H9 (cell line): ENCODE data around the gene DISC1. TPM values are rescaled to one million over a fixed set of nuclear protein-coding genes. Genes with fewer than 3 reads are reported as not detected.
A peak's percentile ranks its signal among the peaks of the same experiment; 100 is the strongest.

Experiments used
- DNase-seq: peaks from one replicate; pipeline ENCODE4 v3.0.0-alpha.2; 2017
- H2AFZ ChIP-seq: one replicate; pipeline ENCODE4 v1.6.1; 2013; ENCODE audit warnings: mild to moderate bottlenecking, low read length, control low read depth, moderate library complexity
- H2AK5ac ChIP-seq: 2 replicates; pipeline ENCODE4 v1.6.1; 2013; ENCODE audit warnings: low read length, control low read depth, mixed read lengths; ENCODE audit not compliant: insufficient read length
- H2BK120ac ChIP-seq: one replicate; pipeline ENCODE4 v1.6.1; 2013; ENCODE audit warnings: low read depth, mild to moderate bottlenecking, low read length, control low read depth, inconsistent platforms; ENCODE audit not compliant: poor library complexity, severe bottlenecking
- H2BK12ac ChIP-seq: 2 replicates; pipeline ENCODE4 v1.6.1; 2013; ENCODE audit warnings: low read length, control low read depth, mixed read lengths, low read depth; ENCODE audit not compliant: insufficient read length
- H2BK15ac ChIP-seq: 2 replicates; pipeline ENCODE4 v1.6.1; 2013; ENCODE audit warnings: low read depth, low read length, control low read depth
- H2BK20ac ChIP-seq: one replicate; pipeline ENCODE4 v1.6.1; 2013; ENCODE audit warnings: low read depth, mild to moderate bottlenecking, low read length, control low read depth, inconsistent platforms; ENCODE audit not compliant: poor library complexity, severe bottlenecking
- H2BK5ac ChIP-seq: 2 replicates; pipeline ENCODE4 v1.6.1; 2013; ENCODE audit warnings: low read length, control low read depth, mixed read lengths; ENCODE audit not compliant: insufficient read length
- H3K14ac ChIP-seq: 2 replicates; pipeline ENCODE4 v1.6.1; 2013; ENCODE audit warnings: low read length, control low read depth; ENCODE audit not compliant: insufficient read depth
- H3K18ac ChIP-seq: 2 replicates; pipeline ENCODE4 v1.6.1; 2013; ENCODE audit warnings: low read depth, mild to moderate bottlenecking, mixed read lengths, low read length, control low read depth; ENCODE audit not compliant: insufficient read length
- H3K23ac ChIP-seq: 2 replicates; pipeline ENCODE4 v1.6.1; 2013; ENCODE audit warnings: low read length, control low read depth, mixed read lengths, low read depth; ENCODE audit not compliant: insufficient read length
- H3K23me2 ChIP-seq: 2 replicates; pipeline ENCODE4 v1.6.1; 2013; ENCODE audit warnings: low read depth, mild to moderate bottlenecking, mixed read lengths, low read length, control low read depth; ENCODE audit not compliant: insufficient read length, poor library complexity, severe bottlenecking
- H3K27ac ChIP-seq: 2 replicates; pipeline ENCODE4 v1.5.1; 2013; ENCODE audit warnings: low read length, control low read depth, mixed read lengths, low read depth; ENCODE audit not compliant: insufficient read length
- H3K27me3 ChIP-seq: 2 replicates; pipeline ENCODE4 v1.6.1; 2013; ENCODE audit warnings: low read length, control low read depth, inconsistent platforms; ENCODE audit not compliant: insufficient read depth
- H3K4ac ChIP-seq: 2 replicates; pipeline ENCODE4 v1.6.1; 2013; ENCODE audit warnings: low read depth, mild to moderate bottlenecking, control low read depth, inconsistent platforms, low read length, moderate library complexity
- H3K4me1 ChIP-seq: 2 replicates; pipeline ENCODE4 v1.6.1; 2013; ENCODE audit warnings: low read length, control low read depth, inconsistent platforms; ENCODE audit not compliant: insufficient read depth
- H3K4me2 ChIP-seq: 2 replicates; pipeline ENCODE4 v1.6.1; 2013; ENCODE audit warnings: low read length, control low read depth, mixed read lengths; ENCODE audit not compliant: insufficient read length, insufficient read depth
- H3K56ac ChIP-seq: 2 replicates; pipeline ENCODE4 v1.6.1; 2013; ENCODE audit warnings: low read depth, mild to moderate bottlenecking, mixed read lengths, low read length, control low read depth; ENCODE audit not compliant: insufficient read length
- H3K79me1 ChIP-seq: 2 replicates; pipeline ENCODE4 v1.6.1; 2013; ENCODE audit warnings: low read depth, mild to moderate bottlenecking, moderate library complexity, low read length, control low read depth, inconsistent platforms; ENCODE audit not compliant: insufficient read depth, poor library complexity, severe bottlenecking
- H3K79me2 ChIP-seq: 2 replicates; pipeline ENCODE4 v1.6.1; 2013; ENCODE audit warnings: low read length, control low read depth, inconsistent platforms; ENCODE audit not compliant: insufficient read depth
- H3K9ac ChIP-seq: 2 replicates; pipeline ENCODE4 v1.6.1; 2013; ENCODE audit warnings: low read length, control low read depth, mixed read lengths; ENCODE audit not compliant: insufficient read length; ENCODE audit errors: extremely low read depth
- H3K9me3 ChIP-seq: one replicate; pipeline ENCODE4 v1.6.1; 2013; ENCODE audit warnings: low read depth, low read length, inconsistent platforms; ENCODE audit not compliant: control insufficient read depth
- H3T11ph ChIP-seq: one replicate; pipeline ENCODE4 v1.6.1; 2013; ENCODE audit warnings: mild to moderate bottlenecking, low read length, control low read depth, inconsistent platforms
- H4K20me1 ChIP-seq: one replicate; pipeline ENCODE4 v1.6.1; 2013; ENCODE audit not compliant: control insufficient read depth, insufficient read length, insufficient read depth
- H4K5ac ChIP-seq: 2 replicates; pipeline ENCODE4 v1.6.1; 2013; ENCODE audit warnings: low read depth, mild to moderate bottlenecking, mixed read lengths, low read length, control low read depth; ENCODE audit not compliant: insufficient read length
- H4K8ac ChIP-seq: replicated peaks from 2 replicates; pipeline ENCODE4 v1.6.1; 2013; ENCODE audit warnings: low read length, control low read depth, mixed read lengths, low read depth; ENCODE audit not compliant: insufficient read length
- H4K91ac ChIP-seq: 2 replicates; pipeline ENCODE4 v1.6.1; 2013; ENCODE audit warnings: low read depth, mild to moderate bottlenecking, moderate library complexity, mixed read lengths, low read length, control low read depth; ENCODE audit not compliant: insufficient read length
- H3K27ac Mint-ChIP-seq, 3 experiments: 2 replicates in 2 of 3; 3 replicates in 1 of 3; pipeline ENCODE4 v1.8.0; 2020 to 2021; ENCODE audit warnings: mixed read lengths in 3 of 3, mild to moderate bottlenecking in 1 of 3, moderate library complexity in 1 of 3
- H3K27me3 Mint-ChIP-seq: 2 replicates; pipeline ENCODE4 v1.8.0; 2021; ENCODE audit warnings: low read depth, mild to moderate bottlenecking, moderate library complexity, mixed read lengths
- H3K36me3 Mint-ChIP-seq, 3 experiments: 2 replicates in 2 of 3; 3 replicates in 1 of 3; pipeline ENCODE4 v1.8.0; 2020 to 2021; ENCODE audit warnings: low read depth in 3 of 3, mixed read lengths in 3 of 3; ENCODE audit not compliant: insufficient read depth in 1 of 3
- H3K4me1 Mint-ChIP-seq, 2 experiments: 2 replicates each; pipeline ENCODE4 v1.8.0; 2020; ENCODE audit warnings: mixed read lengths in 2 of 2
- H3K4me3 Mint-ChIP-seq, 2 experiments: 2 replicates in 1 of 2; 3 replicates in 1 of 2; pipeline ENCODE4 v1.8.0; 2020 to 2021; ENCODE audit warnings: mild to moderate bottlenecking in 2 of 2, mixed read lengths in 2 of 2, moderate library complexity in 1 of 2
- H3K9me3 Mint-ChIP-seq, 2 experiments: 2 replicates in 1 of 2; 3 replicates in 1 of 2; pipeline ENCODE4 v1.8.0; 2020; ENCODE audit warnings: mild to moderate bottlenecking in 2 of 2, mixed read lengths in 2 of 2, moderate library complexity in 1 of 2
- WGBS: extraction: QIAGEN DNeasy Blood & Tissue Kit; methylation state at CpG from one replicate; pipeline ENCODE4 v1.1.7; 2013; ENCODE audit warnings: missing lambda C conversion rate, low lambda C conversion rate, mixed read lengths; ENCODE audit not compliant: insufficient read length; ENCODE audit errors: extremely low coverage; 5-methylcytosine and 5-hydroxymethylcytosine counted together
- total RNA-seq: library from RNA; stranded (reverse); gene quantifications from 2 replicates; pipeline ENCODE4 v1.2.1, GENCODE V29; 2021
- TF ChIP-seq, protein P1 (sequence below): fragments of 200-600 bp; sonication (generic); conservative IDR thresholded peaks from 3 replicates; pipeline ENCODE4 v1.8.0; 2021; ENCODE audit warnings: antibody characterized with exemption, mild to moderate bottlenecking

Gene DISC1
- total RNA-seq, 1 experiment from 2014 or later = 2.5 TPM

DNA sequence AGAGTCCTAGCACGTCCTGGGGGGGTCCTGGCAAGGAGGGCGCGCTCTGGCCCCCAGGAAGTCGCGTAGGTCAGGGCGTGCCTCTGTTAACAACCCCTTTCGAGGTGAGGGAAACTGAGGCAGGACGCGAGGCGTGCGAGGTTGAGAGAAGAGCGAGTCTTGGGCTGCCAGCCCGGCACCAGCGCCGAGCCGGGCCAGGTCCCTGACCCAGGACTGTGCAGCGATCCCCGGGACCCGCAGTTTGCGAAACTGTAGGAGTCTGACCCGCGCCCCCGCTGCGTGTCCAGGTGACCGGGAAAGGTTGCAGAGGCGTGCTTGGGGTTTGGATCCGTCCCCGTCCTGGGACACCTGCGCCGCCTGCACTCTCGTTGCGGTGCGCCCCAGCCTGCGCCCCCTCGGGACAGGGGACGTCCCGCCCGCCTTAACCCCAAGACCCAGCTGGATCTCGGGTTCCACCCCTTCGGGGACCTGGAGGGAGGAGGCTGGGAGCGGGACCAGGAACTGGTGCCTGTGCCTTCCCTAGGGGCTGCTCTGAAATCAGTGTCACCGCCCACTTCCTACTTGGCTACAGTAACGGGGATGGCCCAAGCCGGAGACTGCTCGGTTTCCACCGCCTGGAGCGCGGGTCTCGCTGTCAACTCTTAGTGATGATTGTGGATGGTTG lies 493 bp downstream of the DISC1 start:
- H2BK120ac ChIP-seq = no peak overlapping the region
- DNase-seq = peak; percentile 83
- H3K27ac ChIP-seq = no peak overlapping the region
- H4K5ac ChIP-seq = no peak overlapping the region
- WGBS = no CpG with 5 or more reads among the region's 49 CpGs
- H3K23ac ChIP-seq = no peak overlapping the region
- no peak overlapping the region for H3K27ac Mint-ChIP-seq
- peaks cover 6% of the 10 kb centered on the region; the same call in 1 of the 2 replicates for H3K27me3 ChIP-seq
- peak overlapping the region; percentile 93 for H3K4me2 ChIP-seq
- no peak overlapping the region for H3T11ph ChIP-seq
- H3K36me3 Mint-ChIP-seq = no peaks in the 10 kb centered on the region
- H3K18ac ChIP-seq = no peak overlapping the region
- H2BK12ac ChIP-seq = no peak overlapping the region
- H3K4ac ChIP-seq = no peak overlapping the region
- no peak overlapping the region for H3K56ac ChIP-seq
- no peak overlapping the region for H4K8ac ChIP-seq
- H2BK15ac ChIP-seq = no peak overlapping the region
- H2BK5ac ChIP-seq = no peak overlapping the region
- no peak overlapping the region for H4K91ac ChIP-seq
- H3K4me1 ChIP-seq = no peaks in the 10 kb centered on the region; the same call in 1 of the 2 replicates
- no peak overlapping the region for H3K9ac ChIP-seq
- H3K4me3 Mint-ChIP-seq = peak overlapping the region; percentile 76 to 91
- peaks cover 53% of the 10 kb centered on the region for H3K27me3 Mint-ChIP-seq
- no peaks in the 10 kb centered on the region for H3K9me3 Mint-ChIP-seq
- peaks cover 10 to 12% of the 10 kb centered on the region in 2 experiments for H3K4me1 Mint-ChIP-seq
- H3K23me2 ChIP-seq = peaks cover 15% of the 10 kb centered on the region
- TF ChIP-seq, protein P1, sequence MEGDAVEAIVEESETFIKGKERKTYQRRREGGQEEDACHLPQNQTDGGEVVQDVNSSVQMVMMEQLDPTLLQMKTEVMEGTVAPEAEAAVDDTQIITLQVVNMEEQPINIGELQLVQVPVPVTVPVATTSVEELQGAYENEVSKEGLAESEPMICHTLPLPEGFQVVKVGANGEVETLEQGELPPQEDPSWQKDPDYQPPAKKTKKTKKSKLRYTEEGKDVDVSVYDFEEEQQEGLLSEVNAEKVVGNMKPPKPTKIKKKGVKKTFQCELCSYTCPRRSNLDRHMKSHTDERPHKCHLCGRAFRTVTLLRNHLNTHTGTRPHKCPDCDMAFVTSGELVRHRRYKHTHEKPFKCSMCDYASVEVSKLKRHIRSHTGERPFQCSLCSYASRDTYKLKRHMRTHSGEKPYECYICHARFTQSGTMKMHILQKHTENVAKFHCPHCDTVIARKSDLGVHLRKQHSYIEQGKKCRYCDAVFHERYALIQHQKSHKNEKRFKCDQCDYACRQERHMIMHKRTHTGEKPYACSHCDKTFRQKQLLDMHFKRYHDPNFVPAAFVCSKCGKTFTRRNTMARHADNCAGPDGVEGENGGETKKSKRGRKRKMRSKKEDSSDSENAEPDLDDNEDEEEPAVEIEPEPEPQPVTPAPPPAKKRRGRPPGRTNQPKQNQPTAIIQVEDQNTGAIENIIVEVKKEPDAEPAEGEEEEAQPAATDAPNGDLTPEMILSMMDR = no peak
- H3K79me2 ChIP-seq = no peaks in the 10 kb centered on the region
- H4K20me1 ChIP-seq = no peaks in the 10 kb centered on the region
- H2BK20ac ChIP-seq = no peak overlapping the region
- H3K9me3 ChIP-seq = no peaks in the 10 kb centered on the region
- no peak overlapping the region; the same call in 1 of the 2 replicates for H3K14ac ChIP-seq
- H3K79me1 ChIP-seq = no peaks in the 10 kb centered on the region
- H2AFZ ChIP-seq = no peak overlapping the region
- H2AK5ac ChIP-seq = no peak overlapping the region
